Nephron progenitor cell (in vitro differentiated cells): ENCODE results near the gene BST2.

Experiments
- DNase-seq: peaks from one replicate; pipeline ENCODE4 v3.0.0; 2021
- H3K27ac Mint-ChIP-seq: 2 replicates; pipeline ENCODE4 v1.8.0; 2021; ENCODE audit warnings: mild to moderate bottlenecking, moderate library complexity, mixed read lengths
- H3K27me3 Mint-ChIP-seq: 2 replicates; pipeline ENCODE4 v1.8.0; 2021; ENCODE audit warnings: mild to moderate bottlenecking, low read depth, mixed read lengths; ENCODE audit not compliant: poor library complexity
- H3K36me3 Mint-ChIP-seq: 2 replicates; pipeline ENCODE4 v1.8.0; 2021; ENCODE audit warnings: low read depth, mixed read lengths
- H3K4me1 Mint-ChIP-seq: 2 replicates; pipeline ENCODE4 v1.8.0; 2021; ENCODE audit warnings: mixed read lengths
- H3K4me3 Mint-ChIP-seq: 2 replicates; pipeline ENCODE4 v1.8.0; 2021; ENCODE audit warnings: mild to moderate bottlenecking, moderate library complexity, mixed read lengths
- H3K9me3 Mint-ChIP-seq: 2 replicates; pipeline ENCODE4 v1.8.0; 2021; ENCODE audit warnings: mild to moderate bottlenecking, moderate library complexity, mixed read lengths
- CTCF ChIP-seq: fragments of 200-600 bp; sonication (generic); IDR thresholded peaks from 2 replicates; pipeline ENCODE4 v1.5.0; 2021; ENCODE audit warnings: antibody characterized with exemption

Gene BST2

GRCh38 chr19:17359905-17360800, 45.3 kb downstream of the BST2 start:
- Mint-ChIP-seq H3K27me3 (peaks cover 20% of the 10 kb centered on the region), H3K4me1 (peaks cover 6% of the 10 kb centered on the region), H3K4me3 (no peak overlapping the region), H3K27ac (no peak overlapping the region), H3K36me3 (peaks cover 10% of the 10 kb centered on the region), H3K9me3 (peaks cover 7% of the 10 kb centered on the region)
- no peak for TF ChIP-seq CTCF
- DNase-seq: no peak

- H3K9me3 Mint-ChIP-seq: no peaks in the 10 kb centered on the region
- TF ChIP-seq CTCF: no peak
- no peaks in the 10 kb centered on the region for H3K36me3 Mint-ChIP-seq
- peaks cover 10% of the 10 kb centered on the region for H3K4me1 Mint-ChIP-seq
- DNase-seq: no peak
- H3K27ac Mint-ChIP-seq: no peak overlapping the region
- no peak overlapping the region for H3K4me3 Mint-ChIP-seq
- peaks cover 15% of the 10 kb centered on the region for H3K27me3 Mint-ChIP-seq
Observed at GRCh38 chr19:17358395-17358794, 47.0 kb downstream of the BST2 start.

GRCh38 chr19:17357724-17358123, 47.7 kb downstream of the BST2 start:
- no peak overlapping the region for H3K27ac Mint-ChIP-seq
- DNase-seq: no peak
- H3K4me1 Mint-ChIP-seq: peaks cover 17% of the 10 kb centered on the region
- no peaks in the 10 kb centered on the region for H3K9me3 Mint-ChIP-seq
- TF ChIP-seq CTCF: no peak
- H3K36me3 Mint-ChIP-seq: no peaks in the 10 kb centered on the region
- H3K4me3 Mint-ChIP-seq: no peak overlapping the region
- peaks cover 15% of the 10 kb centered on the region for H3K27me3 Mint-ChIP-seq

- H3K4me3 Mint-ChIP-seq: no peak overlapping the region
- DNase-seq: no peak
- H3K4me1 Mint-ChIP-seq: peaks cover 19% of the 10 kb centered on the region
- peaks cover 11% of the 10 kb centered on the region for H3K27me3 Mint-ChIP-seq
- TF ChIP-seq CTCF: no peak
- H3K36me3 Mint-ChIP-seq: no peaks in the 10 kb centered on the region
- H3K9me3 Mint-ChIP-seq: no peaks in the 10 kb centered on the region
- H3K27ac Mint-ChIP-seq: no peak overlapping the region
Observed at GRCh38 chr19:17357078-17357666, 48.3 kb downstream of the BST2 start.

GRCh38 chr19:17353386-17353785, 52.0 kb downstream of the BST2 start:
- peaks cover 5% of the 10 kb centered on the region for H3K27me3 Mint-ChIP-seq
- H3K36me3 Mint-ChIP-seq: no peaks in the 10 kb centered on the region
- peaks cover 38% of the 10 kb centered on the region for H3K4me1 Mint-ChIP-seq
- TF ChIP-seq CTCF: no peak
- no peak for DNase-seq
- no peaks in the 10 kb centered on the region for H3K9me3 Mint-ChIP-seq
- H3K4me3 Mint-ChIP-seq: no peak overlapping the region
- H3K27ac Mint-ChIP-seq: peak overlapping the region; percentile 33
